Stimulated activated CD8-positive, alpha-beta memory T cell treated with anti-CD3 and anti-CD28 coated beads, Interleukin-7, amount 100 ng/mL, for 48 hours (primary cell): ENCODE measurements around the gene MSANTD7.
"Not testable (repeated sequence)": the region's sequence is repeated elsewhere in the genome, so short reads cannot be mapped to it uniquely, and the experiment has no call there.

Experiments
- DNase-seq, 2 donors: peaks; one replicate each; pipeline ENCODE4 v3.0.0-alpha.2; 2020; ENCODE audit warnings: low read depth in 1 of 2; ENCODE audit errors: extremely low read depth in 1 of 2

MSANTD7 gene

DNA sequence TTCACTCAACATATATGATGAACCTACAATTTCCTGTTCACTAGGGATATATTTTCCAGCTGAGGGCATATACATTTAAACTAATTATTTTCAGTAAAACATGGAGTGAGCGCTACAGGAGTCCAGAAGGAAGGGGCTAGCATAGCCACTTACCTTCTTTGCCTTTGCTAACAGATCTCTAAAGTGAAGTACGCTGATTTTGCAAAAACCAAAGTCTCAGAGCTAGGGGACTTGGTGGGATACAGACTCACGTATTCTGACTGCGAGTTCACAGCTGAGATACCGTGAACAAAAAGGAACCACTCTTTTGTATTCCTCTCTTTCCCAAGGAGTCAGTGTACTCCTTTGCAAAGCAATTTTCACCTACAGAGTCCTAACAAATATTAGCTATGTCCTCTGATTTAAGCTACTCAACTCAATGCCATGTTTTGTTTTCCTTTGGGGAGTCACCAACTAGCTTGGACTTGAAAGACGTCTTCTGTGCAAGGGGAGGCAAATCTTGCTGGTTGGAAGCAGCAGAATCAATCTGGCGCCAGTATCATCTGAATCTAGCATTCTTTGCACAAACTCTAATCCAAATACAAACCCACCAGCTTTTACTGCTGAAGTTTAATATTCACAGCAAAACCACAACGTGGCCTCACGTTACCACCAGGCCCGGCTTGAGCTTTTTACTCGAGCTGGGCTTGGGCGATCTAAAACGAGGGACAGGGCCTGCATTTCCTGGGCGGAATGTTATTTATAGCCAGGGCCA, 926 bp upstream of the MSANTD7 start:
- no peak for DNase-seq

DNA sequence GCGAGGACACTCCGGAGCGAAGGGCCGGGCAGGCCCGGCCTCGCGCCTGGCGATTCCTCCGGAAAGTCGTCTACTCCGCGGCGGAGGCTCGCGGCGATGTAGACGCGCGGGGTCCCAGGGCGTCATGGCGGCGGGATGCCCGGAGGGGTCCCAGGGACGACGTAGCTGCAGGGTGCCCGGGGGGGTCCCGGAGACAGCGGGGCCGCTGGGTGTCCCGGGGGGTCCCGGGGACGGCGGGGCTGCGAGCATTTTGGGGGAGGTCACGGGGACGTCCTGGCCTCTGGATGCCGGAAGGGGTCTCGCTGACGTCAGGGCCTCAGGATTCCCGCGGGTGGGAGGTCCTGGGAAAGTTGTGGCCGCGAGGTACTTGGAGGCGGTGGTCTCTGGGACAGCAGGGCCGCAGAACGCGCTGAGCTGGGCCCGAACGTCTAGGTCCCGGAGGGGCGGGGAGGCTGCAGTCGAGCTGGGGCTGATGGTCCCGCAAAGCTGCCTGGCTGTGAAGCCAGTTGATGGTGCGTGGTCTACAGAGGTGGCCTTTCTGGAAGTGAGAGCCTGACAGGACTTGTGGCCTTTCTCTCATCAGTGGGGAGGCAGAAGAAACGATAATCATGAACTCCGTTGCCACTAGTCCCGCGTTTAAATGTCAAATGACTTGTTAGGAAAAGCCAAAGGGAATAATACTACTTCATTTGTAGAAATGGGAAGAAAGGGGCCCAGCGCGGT, 637 bp downstream of the MSANTD7 start:
- no peak for DNase-seq

DNA sequence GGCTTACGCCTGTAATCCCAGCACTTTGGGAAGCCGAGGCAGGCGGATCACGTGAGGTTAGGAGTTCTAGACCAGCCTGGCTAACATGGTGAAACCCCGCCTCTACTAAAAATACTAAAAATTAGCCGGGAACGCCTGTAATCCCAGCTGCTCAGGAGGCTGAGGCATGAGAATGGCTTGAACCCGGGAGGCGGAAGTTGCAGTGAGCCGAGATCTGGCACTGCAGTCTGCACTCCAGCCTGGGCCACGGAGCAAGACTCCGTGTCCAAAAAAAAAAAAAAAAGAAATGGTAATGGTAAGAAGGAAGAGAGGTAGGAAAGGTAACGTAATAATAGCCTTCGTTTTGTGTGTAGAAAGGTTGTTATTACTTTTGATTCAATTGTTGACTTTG, 1.2 kb downstream of the MSANTD7 start:
- no peak for DNase-seq

- DNase-seq: no peak
Measured at GRCh38 chr10:14840178-14840577, 2.1 kb downstream of the MSANTD7 start.

- no peak for DNase-seq
Measured at GRCh38 chr10:14843327-14843988, 5.4 kb downstream of the MSANTD7 start.

- DNase-seq: no peak
Measured at GRCh38 chr10:14844948-14845347, 6.8 kb downstream of the MSANTD7 start.

DNA sequence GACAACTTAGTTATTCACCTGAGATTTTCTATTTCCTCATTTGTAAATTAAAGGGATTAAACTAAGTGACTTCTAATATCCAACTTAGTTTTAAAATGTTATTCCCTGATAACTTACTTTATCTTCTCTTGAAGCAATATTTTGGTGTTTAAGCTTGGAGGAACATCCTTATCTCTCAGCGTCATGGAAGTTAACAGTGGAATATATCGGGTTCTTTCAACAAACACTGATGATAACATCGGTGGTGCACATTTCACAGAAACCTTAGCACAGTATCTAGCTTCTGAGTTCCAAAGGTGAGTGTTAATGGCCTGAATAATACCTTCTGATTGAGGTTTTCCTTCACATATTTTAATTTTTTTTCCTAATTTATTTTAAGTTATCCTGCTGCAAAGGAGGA, 14.1 kb downstream of the MSANTD7 start:
- no peak for DNase-seq

DNA sequence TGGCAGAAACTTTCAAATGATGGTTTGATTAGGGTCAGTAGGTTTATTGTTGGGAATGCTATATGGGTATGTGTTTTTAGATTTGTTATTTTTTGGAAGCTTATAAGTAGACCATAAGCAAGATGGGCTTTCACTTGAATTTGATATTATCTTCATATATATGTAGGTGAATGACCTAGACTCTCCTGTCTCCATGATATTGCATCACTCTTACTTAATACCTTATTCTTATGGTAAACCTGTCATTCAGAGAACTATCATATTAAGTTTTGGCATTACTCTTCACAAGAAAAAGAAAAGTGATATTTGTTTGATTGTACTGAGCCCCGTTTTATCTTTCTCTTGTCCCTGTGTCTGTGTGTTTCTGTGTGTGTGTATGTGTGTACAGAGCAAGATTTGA, 17.3 kb downstream of the MSANTD7 start:
- DNase-seq: no peak

DNA sequence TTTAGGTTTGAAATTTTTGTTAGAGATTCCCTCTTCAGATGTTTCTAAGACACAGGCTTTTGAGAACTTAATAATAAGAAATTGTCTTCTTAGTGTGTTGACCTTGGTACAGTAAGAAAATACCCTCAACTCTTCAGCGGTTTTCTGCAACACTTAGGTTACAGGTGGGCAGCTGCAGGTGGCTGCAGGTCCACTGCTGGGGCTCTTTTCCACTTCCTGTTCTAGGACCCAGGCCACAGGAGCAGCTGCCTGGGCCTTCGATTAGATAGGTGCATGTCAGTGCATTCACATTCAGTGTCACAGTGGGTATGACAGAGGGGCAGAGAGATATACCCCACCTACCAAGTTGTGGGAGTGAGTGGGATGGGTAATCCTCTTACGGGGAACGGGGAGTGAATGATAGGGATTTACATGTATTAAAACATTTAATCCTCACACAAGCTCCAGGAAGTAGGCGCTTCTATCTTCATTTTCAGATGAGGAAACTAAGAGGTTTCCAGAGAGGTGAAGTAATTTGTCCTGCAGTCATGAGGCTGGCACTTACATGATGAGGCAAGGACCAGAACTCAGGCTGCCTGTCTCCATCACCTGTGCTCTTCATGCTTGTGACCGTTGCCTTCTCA, 20.3 kb downstream of the MSANTD7 start:
- no peak for DNase-seq

GRCh38 chr10:14859043-14859442, 20.9 kb downstream of the MSANTD7 start:
- no peak for DNase-seq

DNA sequence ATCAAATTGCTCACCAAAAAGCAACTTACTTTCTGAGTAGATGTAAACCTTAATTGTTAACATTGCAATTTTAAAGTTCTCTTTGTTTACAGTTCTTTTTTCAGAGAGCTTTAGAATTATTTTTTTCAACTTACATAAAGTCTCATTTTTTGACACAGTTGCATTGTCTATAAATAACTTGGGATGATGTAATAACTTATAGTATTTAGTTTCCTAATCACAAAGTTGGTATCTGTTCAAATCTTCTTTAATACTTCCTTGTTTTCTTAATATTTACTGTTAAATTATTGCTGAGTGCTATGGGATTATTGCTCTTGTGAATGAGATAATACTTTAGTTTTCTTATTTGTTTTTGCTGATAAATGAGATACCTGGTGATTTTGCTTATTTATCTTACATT, 21.7 kb downstream of the MSANTD7 start:
- DNase-seq: no peak

- DNase-seq: no peak
Measured at GRCh38 chr10:14860791-14861190, 22.7 kb downstream of the MSANTD7 start.

DNA sequence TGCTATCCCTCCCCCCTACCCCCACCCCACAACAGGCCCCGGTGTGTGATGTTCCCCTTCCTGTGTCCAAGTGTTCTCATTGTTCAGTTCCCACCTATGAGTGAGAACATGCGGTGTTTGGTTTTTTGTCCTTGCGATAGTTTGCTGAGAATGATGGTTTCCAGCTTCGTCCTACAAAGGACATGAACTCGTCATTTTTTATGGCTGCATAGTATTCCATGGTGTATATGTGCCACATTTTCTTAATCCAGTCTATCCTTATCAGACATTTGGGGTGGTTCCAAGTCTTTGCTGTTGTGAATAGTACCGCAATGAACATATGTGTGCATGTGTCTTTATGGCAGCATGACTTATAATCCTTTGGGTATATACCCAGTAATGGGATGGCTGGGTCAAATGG, 26.4 kb downstream of the MSANTD7 start:
- not testable (repeated sequence) for DNase-seq

GRCh38 chr10:14864871-14865270, 26.8 kb downstream of the MSANTD7 start:
- DNase-seq: not testable (repeated sequence)

DNA sequence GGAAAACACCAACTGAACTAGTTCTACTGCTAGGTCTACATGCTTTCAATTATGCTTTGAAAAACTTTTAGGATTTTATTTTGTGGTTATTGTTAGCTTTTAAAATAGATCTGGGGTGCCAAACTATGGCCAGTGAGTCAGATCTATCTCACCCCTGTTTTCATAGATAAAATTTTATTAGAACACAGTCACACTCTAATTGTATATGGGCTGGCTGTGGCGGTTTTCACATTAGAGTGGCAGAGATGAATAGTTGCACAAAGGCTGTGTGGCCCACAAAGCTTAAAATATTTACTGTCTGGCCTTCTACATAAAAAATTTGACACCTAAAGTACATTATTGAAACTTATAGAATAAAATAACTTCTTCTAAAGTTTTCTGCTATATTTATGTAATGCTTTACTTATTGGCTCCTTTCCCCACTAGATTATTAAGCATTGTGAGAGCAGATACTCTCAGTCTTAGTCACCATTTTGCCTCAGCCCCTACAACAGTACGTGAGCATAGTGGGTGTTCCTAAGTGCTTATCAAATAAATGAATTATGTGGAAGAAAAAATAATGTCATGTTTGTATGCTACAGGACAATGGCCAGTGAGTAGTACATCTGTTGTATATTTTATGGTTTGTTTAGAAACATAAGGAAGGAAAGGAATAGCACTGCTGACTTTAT, 35.1 kb downstream of the MSANTD7 start:
- no peak for DNase-seq

GRCh38 chr10:14875941-14876340, 37.8 kb downstream of the MSANTD7 start:
- DNase-seq: no peak

DNA sequence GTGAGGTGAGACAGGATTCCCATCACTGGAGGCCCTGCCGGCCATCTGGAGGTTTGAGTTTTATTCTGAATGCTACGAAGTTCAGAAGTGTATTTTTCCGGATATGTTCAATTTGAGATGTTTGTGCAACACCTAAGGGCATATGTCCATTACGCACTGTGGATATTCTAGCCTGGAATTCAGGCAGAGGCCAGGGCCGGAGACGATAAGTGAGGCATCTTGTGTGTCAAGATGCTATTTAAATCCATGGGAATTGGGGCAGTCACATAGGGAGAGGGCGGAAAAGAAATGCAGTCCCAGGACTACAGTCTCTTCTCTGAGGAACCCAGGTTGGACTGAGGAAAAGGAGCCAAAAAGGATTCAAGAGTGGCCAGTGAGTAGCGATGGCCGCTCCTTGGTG, 38.7 kb downstream of the MSANTD7 start:
- no peak for DNase-seq

GRCh38 chr10:14878266-14879123, 40.4 kb downstream of the MSANTD7 start, which contains the start of gene SUV39H2:
Gene SUV39H2 (plus strand): TSS chr10:14878866. CDS start chr10:14878889, 23 bp downstream.
- DNase-seq: peak; percentile 86 to 94

DNA sequence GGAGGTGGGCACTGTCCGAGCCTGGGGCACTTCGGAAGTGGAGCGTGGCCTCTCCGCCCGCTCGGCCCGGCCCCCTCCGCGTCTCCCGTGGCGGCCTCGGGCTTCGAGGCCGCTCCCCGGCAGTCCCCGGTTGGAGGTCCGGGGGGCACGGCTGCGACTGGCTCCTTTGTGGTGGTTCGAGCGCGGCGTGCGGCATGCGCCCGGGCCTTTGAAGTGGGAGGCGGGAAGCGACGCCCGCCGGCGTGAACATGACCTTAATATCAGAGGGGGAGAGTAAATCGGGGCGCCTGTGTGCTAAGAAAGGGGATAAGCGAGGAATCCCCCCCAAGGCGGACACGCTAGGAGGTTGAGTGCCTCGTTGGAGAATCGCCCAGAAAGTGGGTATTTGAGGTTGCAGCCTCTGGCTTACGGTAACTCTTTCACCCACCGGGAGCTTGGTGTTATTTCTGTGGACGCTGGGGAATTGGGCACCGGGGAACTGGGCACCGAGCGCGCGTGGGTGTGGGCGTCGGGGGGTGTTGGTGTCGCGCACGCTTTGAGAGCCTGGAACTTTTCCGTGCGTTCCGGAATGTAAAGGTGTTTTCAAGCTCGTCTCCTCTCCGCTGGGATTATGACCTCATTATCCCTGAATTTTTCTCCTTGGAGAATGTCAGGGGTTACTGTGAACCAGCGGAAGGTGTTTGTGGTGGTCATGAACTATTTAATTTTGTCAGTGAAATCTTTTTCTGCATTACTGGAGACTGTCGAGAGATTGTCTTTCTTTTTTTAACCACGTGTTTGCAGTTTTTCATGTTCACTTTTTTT, 41.2 kb downstream of the MSANTD7 start:
- DNase-seq: no peak
